Upper lobe of left lung (tissue), 6 donors: ENCODE results near the gene TTLL8. TPM values are rescaled to one million over a fixed set of nuclear protein-coding genes. Genes with fewer than 3 reads are reported as not detected.

ENCODE experiments used
- ATAC-seq, 2 donors: fragments of 200-7000 bp; cut with Tn5 transposase; one replicate each; pipeline ENCODE4 v1.9.1; 2022; ENCODE audit warnings: mild to moderate bottlenecking in 2 of 2, moderate library complexity in 2 of 2; ENCODE audit not compliant: low FRiP score in 2 of 2
- DNase-seq, 2 donors: peaks; one replicate each; pipeline ENCODE4 v3.0.0-alpha.2; 2019 to 2020
- H3K27ac ChIP-seq, 4 donors: fragments of 200-600 bp; sonication (generic); one replicate each; pipeline ENCODE4 v1.5.1; 2016 to 2019
- H3K27me3 ChIP-seq, 4 donors: fragments of 200-600 bp; sonication (generic); one replicate each; pipeline ENCODE4 v1.5.1; 2017 to 2019
- H3K36me3 ChIP-seq, 4 donors: fragments of 200-600 bp; sonication (generic); one replicate each; pipeline ENCODE4 v1.5.1; 2016 to 2019
- H3K4me1 ChIP-seq, 4 donors: fragments of 200-600 bp; sonication (generic); one replicate each; pipeline ENCODE4 v1.5.1; 2018 to 2019
- H3K4me3 ChIP-seq, 4 donors: fragments of 200-600 bp; sonication (generic); one replicate each; pipeline ENCODE4 v1.5.1; 2017 to 2019; ENCODE audit warnings: mild to moderate bottlenecking in 2 of 4, moderate library complexity in 1 of 4
- H3K9me3 ChIP-seq, 4 donors: fragments of 200-600 bp; sonication (generic); one replicate each; pipeline ENCODE4 v1.5.1; 2018 to 2019
- CTCF ChIP-seq, 6 experiments: fragments of 450-650 bp in 4 of 6; fragments of 200-600 bp in 2 of 6; sonication (generic) in 2 of 6; IDR thresholded peaks; one replicate each; pipeline ENCODE4 v1.5.1; 2016 to 2019; ENCODE audit warnings: antibody characterized with exemption in 6 of 6
- EP300 ChIP-seq, 4 donors: sonication (generic); formaldehyde crosslinking; IDR thresholded peaks; one replicate each; pipeline ENCODE4 v1.5.1; 2017; ENCODE audit warnings: antibody characterized with exemption in 4 of 4, control low read depth in 2 of 4
- POLR2A ChIP-seq, 4 donors: fragments of 450-650 bp; IDR thresholded peaks; one replicate each; pipeline ENCODE4 v1.5.1; 2016 to 2017; ENCODE audit warnings: antibody characterized with exemption in 4 of 4, mild to moderate bottlenecking in 2 of 4
- POLR2AphosphoS5 ChIP-seq, 2 donors: sonication (generic); formaldehyde crosslinking; IDR thresholded peaks; one replicate each; pipeline ENCODE4 v1.5.1; 2017; ENCODE audit warnings: antibody characterized with exemption in 2 of 2
- WGBS, 2 donors: methylation state at CpG; one replicate each; pipeline ENCODE4 v1.1.5; 2017 to 2018; 5-methylcytosine and 5-hydroxymethylcytosine counted together
- total RNA-seq, 6 donors: library from RNA; depleted of rRNA in 4 of 6; stranded (reverse); fragments of >200 nt in 4 of 6; gene quantifications; one replicate each; pipeline versions ENCODE4 v1.1.0 to v1.2.1, GENCODE V29; 2016 to 2021
- donor health status: DM: no; HTN: no; CAD: no; lungs with moderate emphysema.
- donor health status: DM: no; HTN: yes; CAD: no; lungs with severe emphysema.

The TTLL8 gene
- total RNA-seq, 6 donors from 2014 or later = not detected

- Histone ChIP-seq H3K27me3 (peaks cover 7 to 35% (median 24%) of the 10 kb centered on the region in 4 donors), H3K27ac (no peak overlapping the region), H3K4me1 (peaks cover 9 to 30% (median 14%) of the 10 kb centered on the region in 4 donors), H3K36me3 (no peaks in the 10 kb centered on the region), H3K4me3 (no peak overlapping the region), H3K9me3 (no peaks in the 10 kb centered on the region)
- DNase-seq (peak; percentile 19 to 78), ATAC-seq (no peak)
- 77% methylated on average over 17 of the region's 20 CpGs; no CpG with 5 or more reads in 1 of the 2 donors for WGBS, 2 donors
- TF ChIP-seq POLR2A (IDR thresholded peaks at IDR 0.05) (no peak), CTCF (IDR thresholded peaks at IDR 0.05) (no peak), POLR2AphosphoS5 (IDR thresholded peaks at IDR 0.05) (no peak), EP300 (IDR thresholded peaks at IDR 0.05) (no peak)
Observed at GRCh38 chr22:50016308-50016987, 41.6 kb downstream of the TTLL8 start.

GRCh38 chr22:50015451-50016307 is 42.4 kb downstream of the TTLL8 start:
- TF ChIP-seq EP300 (IDR thresholded peaks at IDR 0.05) = no peak
- TF ChIP-seq CTCF (IDR thresholded peaks at IDR 0.05) = no peak
- no peak for TF ChIP-seq POLR2AphosphoS5 (IDR thresholded peaks at IDR 0.05)
- no peak for TF ChIP-seq POLR2A (IDR thresholded peaks at IDR 0.05)
- no peaks in the 10 kb centered on the region for H3K36me3 ChIP-seq
- no peak overlapping the region for H3K27ac ChIP-seq
- ATAC-seq = no peak
- H3K27me3 ChIP-seq = peaks cover 7 to 42% (median 28%) of the 10 kb centered on the region in 4 donors
- WGBS, 2 donors = 17 to 53% methylated on average over 6 to 11 of the region's 30 CpGs
- peaks cover 14 to 37% (median 21%) of the 10 kb centered on the region in 4 donors for H3K4me1 ChIP-seq
- peak overlapping the region in 1 of 4 donors; percentile 1 for H3K4me3 ChIP-seq
- H3K9me3 ChIP-seq = no peaks in the 10 kb centered on the region
- peak in 1 of 2 donors; percentile 66 for DNase-seq

GRCh38 chr22:50014655-50015401 is 43.3 kb downstream of the TTLL8 start:
- Histone ChIP-seq H3K27me3 (peaks cover 10 to 49% (median 34%) of the 10 kb centered on the region in 4 donors), H3K27ac (no peak overlapping the region), H3K36me3 (no peaks in the 10 kb centered on the region), H3K4me3 (peak overlapping the region in 1 of 4 donors; percentile 1), H3K4me1 (peaks cover 17 to 43% (median 24%) of the 10 kb centered on the region in 4 donors), H3K9me3 (no peaks in the 10 kb centered on the region)
- ATAC-seq (no peak), DNase-seq (peak in 1 of 2 donors; percentile 78)
- 6 to 10% methylated on average over 2 to 46 of the region's 91 CpGs for WGBS, 2 donors
- TF ChIP-seq POLR2A (IDR thresholded peaks at IDR 0.05) (no peak), POLR2AphosphoS5 (IDR thresholded peaks at IDR 0.05) (no peak), CTCF (IDR thresholded peaks at IDR 0.05) (no peak), EP300 (IDR thresholded peaks at IDR 0.05) (no peak)

- Histone ChIP-seq H3K27ac (no peak overlapping the region), H3K36me3 (no peaks in the 10 kb centered on the region), H3K4me1 (peaks cover 17 to 43% (median 24%) of the 10 kb centered on the region in 4 donors), H3K27me3 (peaks cover 10 to 49% (median 34%) of the 10 kb centered on the region in 4 donors), H3K4me3 (no peak overlapping the region), H3K9me3 (no peaks in the 10 kb centered on the region)
- ATAC-seq (no peak), DNase-seq (peak in 1 of 2 donors; percentile 69)
- TF ChIP-seq POLR2A (IDR thresholded peaks at IDR 0.05) (no peak), EP300 (IDR thresholded peaks at IDR 0.05) (no peak), POLR2AphosphoS5 (IDR thresholded peaks at IDR 0.05) (no peak), CTCF (IDR thresholded peaks at IDR 0.05) (no peak)
- 62 to 67% methylated on average over 4 to 16 of the region's 16 CpGs for WGBS, 2 donors
Observed at GRCh38 chr22:50014053-50014501, 44.0 kb downstream of the TTLL8 start.
